Stimulated activated CD4-positive, alpha-beta T cell treated with anti-CD3 and anti-CD28 coated beads, Interleukin-1b, Interleukin-23, amount 100 ng/mL, for 1 hour (primary cell): ENCODE measurements around the gene MYH10.
A peak's percentile ranks its signal among the peaks of the same experiment; 100 is the strongest.

ENCODE experiments used
- DNase-seq, 2 donors: peaks; one replicate each; pipeline ENCODE4 v3.0.0-alpha.2; 2020; ENCODE audit warnings: low read depth in 2 of 2

The MYH10 gene

DNA sequence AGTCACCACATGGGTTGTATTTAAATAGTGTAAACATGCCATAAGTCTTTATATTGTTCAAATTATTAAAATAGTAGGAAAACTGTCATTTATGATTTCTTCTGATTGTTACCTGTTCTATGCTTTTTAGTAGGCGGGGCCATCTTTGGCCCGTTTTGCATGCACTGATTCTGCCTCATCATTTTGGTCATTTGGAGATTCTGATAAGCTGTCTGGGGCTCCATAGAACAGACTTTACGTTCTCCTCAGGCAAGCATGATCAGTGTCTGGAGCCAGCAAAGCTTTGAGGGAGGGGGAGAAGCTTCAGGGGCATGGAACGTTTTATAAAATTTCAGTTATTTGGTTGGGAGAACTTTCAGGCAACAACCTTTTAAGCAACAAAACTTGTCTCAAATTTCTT, 186.0 kb downstream of the MYH10 start:
- DNase-seq, result no peak

GRCh38 chr17:8443756-8444155, 186.8 kb downstream of the MYH10 start:
- no peak for DNase-seq

DNA sequence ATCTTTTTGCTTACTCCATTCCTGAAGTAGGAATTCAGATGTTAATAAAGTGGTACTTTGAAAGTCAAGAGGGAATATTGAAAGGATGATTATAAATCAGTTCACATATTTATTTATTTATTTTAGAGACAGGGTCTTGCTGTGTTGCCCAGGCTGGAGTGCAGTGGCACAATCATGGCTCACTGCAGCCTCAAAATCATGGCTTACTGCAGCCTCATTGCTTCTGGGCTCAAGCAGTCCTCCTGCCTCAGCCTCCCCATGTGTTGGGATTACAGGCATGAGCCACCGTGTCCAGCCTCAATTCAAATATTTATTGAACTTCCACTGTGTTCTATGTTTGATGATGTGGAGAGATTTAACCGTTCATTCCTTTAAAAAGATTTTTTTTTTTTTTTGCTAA, 188.2 kb downstream of the MYH10 start:
- DNase-seq, result no peak

- DNase-seq, result no peak
Observed at GRCh38 chr17:8441690-8442089, 188.8 kb downstream of the MYH10 start.

GRCh38 chr17:8439681-8440080, 190.8 kb downstream of the MYH10 start:
- DNase-seq, result no peak

GRCh38 chr17:8438441-8438840, 192.1 kb downstream of the MYH10 start:
- no peak for DNase-seq

DNA sequence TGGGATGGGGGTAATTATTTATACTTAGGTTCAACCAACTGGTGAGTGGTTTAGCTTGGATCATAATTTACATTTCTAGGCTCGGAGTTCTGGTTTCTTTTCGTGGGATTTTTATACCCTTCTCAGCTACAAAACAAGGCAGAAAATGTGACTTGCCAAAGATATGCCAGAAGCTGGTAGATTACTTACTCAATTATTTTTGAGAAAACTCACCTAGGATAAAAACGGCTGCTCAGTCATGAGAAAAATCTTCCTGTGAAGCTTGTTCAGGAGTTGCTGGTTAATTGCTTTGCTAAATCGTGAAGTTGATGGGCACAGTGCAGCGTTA, 193.7 kb downstream of the MYH10 start:
- no peak for DNase-seq

- peak; percentile 16 to 30 for DNase-seq
Observed at GRCh38 chr17:8436169-8436843, 194.2 kb downstream of the MYH10 start.

- DNase-seq, result peak; percentile 97 to 98
Observed at GRCh38 chr17:8435245-8436168, 195.0 kb downstream of the MYH10 start, which contains the start of gene NDEL1. NDEL1 (plus strand) TSS chr17:8435884; CDS start chr17:8444272, 8,388 bp downstream.

DNA sequence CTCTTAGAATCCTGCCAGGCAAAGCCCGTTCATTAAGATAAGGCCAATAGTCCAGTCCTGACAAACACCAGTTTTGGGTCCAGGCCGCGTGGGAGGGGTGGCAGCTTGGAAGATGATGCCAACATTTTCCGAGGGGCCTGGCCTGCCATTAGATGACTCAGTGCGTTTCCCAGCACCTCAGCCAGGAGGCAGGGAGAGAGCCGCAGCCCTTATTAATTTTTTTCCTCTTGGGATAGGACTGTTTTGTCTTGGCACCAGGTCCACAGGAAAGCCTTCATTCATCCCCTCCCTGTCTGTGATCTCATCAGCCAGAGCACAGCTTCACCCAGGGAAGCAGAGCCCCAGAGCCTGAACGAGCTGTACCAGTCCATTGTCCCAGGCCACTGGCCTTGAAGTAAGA, 199.6 kb downstream of the MYH10 start:
- no peak for DNase-seq

DNA sequence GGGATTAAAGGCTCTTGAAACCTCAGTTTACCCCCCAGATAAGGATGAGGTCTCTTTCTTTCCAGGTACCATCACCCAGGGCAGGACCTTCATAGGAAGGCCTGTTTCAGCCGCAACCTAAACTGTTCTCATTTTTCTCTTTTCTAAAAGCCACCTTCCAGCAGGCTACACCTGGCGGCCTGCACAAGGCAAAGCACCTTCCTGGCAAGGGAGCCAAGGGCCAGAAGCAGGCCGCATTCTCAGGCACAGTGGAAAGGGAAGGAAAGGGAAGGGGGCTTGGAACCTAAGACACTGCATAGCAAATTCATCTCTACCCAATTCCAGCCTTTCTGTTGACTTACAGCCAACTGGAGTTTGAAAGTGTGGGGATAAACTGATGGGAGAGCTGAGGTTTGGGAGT, 203.7 kb downstream of the MYH10 start:
- DNase-seq, result no peak

GRCh38 chr17:8426094-8426720, 204.3 kb downstream of the MYH10 start:
- no peak for DNase-seq
